ENCODE measurements around the gene PPP2R1B. TPM values are rescaled to one million over a fixed set of nuclear protein-coding genes. Genes with fewer than 3 reads are reported as not detected.
"Not testable (repeated sequence)": the region's sequence is repeated elsewhere in the genome, so short reads cannot be mapped to it uniquely, and the experiment has no call there.

PPP2R1B gene
- total RNA-seq, 2 experiments from 2014 or later, result 60.7 to 61.5 TPM

DNA sequence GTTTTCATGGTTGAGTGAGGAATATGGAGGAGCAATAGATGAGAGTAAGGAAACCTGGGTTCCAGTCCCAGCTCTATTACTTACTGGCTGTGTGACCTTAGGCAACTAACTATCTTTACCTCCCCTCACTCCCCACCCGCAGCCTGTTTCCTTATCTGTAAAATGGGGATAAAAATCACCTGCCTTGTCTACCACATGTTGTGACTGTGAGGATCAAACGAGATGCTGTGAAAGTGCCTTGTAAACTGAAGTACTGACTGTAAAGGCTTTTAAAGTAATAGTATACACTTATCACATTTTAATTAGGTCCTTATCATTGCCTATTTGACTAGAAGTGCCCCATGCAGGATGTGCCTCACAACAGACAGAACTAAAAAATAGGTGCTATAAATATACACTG, 18.9 kb upstream of the PPP2R1B start:
- CTCF ChIA-PET, result no interaction called here
- POLR2A ChIA-PET, result no interaction called here

DNA sequence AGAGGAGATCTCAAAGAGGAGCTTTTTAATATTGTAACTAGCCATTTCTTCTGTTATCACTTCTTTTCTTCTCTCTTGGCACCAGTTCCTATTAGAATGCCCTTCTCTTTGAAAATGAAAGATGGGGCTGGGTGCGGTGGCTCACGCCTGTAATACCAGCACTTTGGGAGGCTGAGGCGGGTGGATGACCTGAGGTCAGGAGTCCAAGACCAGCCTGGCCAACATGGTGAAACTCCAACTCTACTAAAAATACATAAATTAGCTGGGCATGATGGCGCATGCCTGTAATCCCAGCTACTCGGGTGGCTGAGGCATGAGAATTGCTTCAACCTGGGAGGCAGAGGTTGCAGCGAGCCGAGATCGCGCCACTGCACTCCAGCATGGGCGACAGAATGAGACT, 18.1 kb upstream of the PPP2R1B start:
- POLR2A ChIA-PET, result not testable (repeated sequence)
- CTCF ChIA-PET, result interaction anchor here (0.7 kb wide), 1 partner anchor 34 kb away, joined by 4 read pairs; no protein-coding TSS in a partner anchor

DNA sequence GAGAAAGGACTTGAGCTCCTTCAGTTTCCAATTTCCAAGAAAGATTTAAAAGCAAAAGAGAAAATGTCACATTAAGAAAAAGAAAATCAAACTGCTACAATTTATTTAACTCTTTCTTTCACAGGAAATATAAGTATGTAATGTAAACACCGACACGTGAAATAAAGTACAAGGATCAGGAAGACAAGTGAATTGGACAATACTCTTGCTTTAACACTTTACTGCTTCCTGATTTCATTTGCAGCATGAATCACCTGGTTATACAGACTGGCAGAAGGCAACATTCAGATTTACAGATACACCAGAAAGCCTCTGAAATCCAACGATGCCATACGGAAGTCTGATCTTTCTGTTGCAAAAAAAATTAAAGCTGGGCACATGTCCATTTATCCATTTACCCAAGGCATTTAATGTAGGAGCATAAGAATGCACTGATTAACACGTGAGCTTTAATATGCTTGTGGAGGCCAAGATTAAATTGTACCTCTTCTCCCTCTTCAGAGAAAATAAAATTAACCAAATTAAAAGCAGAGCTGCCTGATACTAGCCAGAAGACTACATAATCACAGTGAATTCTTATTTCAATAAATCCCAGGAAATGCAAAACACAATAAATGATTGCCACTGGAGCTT, 16.0 kb upstream of the PPP2R1B start:
- ChIA-PET POLR2A (no interaction called here), CTCF (no interaction called here)

GRCh38 chr11:111779118-111779517, 12.9 kb upstream of the PPP2R1B start:
- POLR2A ChIA-PET, result interaction anchor here (0.7 kb wide), 1 partner anchor 303 kb away, joined by 5 read pairs; no protein-coding TSS in a partner anchor
- CTCF ChIA-PET, result interaction anchor here (1.4 kb wide), 1 partner anchor 175 kb away, joined by 5 read pairs; no protein-coding TSS in a partner anchor

GRCh38 chr11:111778047-111778558, 11.9 kb upstream of the PPP2R1B start:
- ChIA-PET CTCF (interaction anchor here (1.1 to 2.3 kb wide), 7 partner anchors 8 to 191 kb away, joined by 3 to 11 read pairs (median 8); partner anchors contain the start of gene PPP2R1B), POLR2A (no interaction called here)

DNA sequence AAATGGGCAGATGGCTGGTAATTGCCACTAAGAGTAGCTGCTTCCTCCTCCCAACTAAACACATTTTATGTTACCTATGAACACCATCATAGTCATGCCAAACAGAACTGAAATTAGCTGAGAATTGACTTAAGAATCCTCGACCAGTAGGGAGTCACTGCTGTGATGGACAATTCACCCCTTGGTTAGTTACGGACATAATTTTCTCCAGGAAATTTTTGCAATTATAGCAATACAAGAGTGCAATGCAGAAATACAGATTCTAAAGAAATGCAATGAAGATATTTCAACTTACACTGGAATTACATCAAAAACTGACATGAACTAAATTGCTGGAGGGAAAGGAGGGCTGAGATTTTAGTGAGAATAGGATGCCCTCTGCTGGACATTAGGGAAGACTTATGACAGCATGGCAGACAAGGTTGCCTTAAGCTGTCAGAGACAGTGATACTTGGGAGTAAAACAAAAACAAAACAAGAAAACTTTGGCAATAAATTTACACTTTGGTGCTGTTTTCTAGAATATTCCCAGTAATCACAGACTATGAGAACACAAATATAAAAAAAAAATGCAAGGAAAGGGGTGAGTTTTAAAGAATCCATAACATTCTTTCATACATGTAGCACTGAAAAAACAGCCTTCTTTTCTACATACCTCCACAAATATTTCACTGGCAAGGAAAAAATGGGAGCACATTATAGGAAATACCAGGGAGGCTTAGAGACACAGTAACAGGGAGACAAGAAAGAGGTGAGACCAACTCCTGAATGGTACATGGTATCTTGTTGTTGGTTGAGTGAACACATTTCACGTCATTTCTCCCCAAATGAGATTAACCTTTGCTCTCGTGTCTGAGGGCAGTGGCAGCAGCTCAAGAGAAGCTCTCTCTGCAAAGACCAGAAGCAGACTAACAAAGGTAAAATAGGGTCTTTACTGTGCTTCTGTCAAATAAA, 11.2 kb upstream of the PPP2R1B start:
- ChIA-PET CTCF (interaction anchor here (0.8 to 2.3 kb wide), 15 partner anchors 9 to 214 kb away, joined by 3 to 11 read pairs (median 4); partner anchors contain the start of gene PPP2R1B), POLR2A (no interaction called here)

DNA sequence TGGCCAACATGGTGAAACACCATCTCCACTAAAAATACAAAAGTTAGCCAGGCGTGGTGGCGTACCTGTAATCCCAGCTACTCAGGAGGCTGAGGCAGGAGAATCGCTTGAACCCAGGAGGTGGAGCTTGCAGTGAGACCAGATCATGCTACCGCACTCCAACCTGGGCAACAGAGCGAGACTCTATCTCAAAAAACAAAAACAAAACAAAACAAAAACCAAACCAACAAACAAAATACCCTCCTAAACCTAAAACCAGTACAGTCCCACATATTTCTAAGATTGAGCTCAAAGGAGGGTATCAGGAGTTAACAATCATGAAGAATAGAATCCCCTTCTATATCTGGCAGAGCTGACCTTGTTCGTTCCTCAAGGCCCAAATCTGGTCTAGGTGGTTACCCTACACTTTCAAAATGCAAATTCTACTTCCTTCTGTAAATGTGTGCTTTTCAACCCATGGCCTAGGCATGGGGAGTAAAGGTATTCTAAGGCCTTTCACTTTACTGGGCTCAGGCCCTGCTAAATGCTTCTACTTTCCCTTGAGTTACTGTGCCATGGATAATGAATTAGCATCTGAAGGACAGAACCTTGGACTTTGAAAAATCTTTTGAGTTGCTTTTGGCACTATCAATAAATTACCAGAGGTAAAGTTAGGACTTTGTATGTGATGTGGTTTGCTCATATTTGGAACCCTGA, 10.4 kb upstream of the PPP2R1B start:
- POLR2A ChIA-PET, result no interaction called here

GRCh38 chr11:111774955-111775710, 8.9 kb upstream of the PPP2R1B start:
- CTCF ChIA-PET, result interaction anchor here (1.0 to 1.1 kb wide), 2 partner anchors 10 to 188 kb away, joined by 3 read pairs; no protein-coding TSS in a partner anchor
- POLR2A ChIA-PET, result no interaction called here

More for the DNA sequence above, 10.4 kb upstream of the PPP2R1B start:
- CTCF ChIA-PET, result interaction anchor here (0.9 to 2.3 kb wide), 15 partner anchors 10 to 213 kb away, joined by 3 to 11 read pairs (median 4); partner anchors contain the start of gene PPP2R1B

- ChIA-PET POLR2A (no interaction called here), CTCF (no interaction called here)
These were observed 6.3 kb upstream of the PPP2R1B start for GRCh38 chr11:111772535-111772934.

GRCh38 chr11:111771205-111771604, 5.0 kb upstream of the PPP2R1B start:
- POLR2A ChIA-PET, CTCF ChIA-PET: not testable (repeated sequence)

DNA sequence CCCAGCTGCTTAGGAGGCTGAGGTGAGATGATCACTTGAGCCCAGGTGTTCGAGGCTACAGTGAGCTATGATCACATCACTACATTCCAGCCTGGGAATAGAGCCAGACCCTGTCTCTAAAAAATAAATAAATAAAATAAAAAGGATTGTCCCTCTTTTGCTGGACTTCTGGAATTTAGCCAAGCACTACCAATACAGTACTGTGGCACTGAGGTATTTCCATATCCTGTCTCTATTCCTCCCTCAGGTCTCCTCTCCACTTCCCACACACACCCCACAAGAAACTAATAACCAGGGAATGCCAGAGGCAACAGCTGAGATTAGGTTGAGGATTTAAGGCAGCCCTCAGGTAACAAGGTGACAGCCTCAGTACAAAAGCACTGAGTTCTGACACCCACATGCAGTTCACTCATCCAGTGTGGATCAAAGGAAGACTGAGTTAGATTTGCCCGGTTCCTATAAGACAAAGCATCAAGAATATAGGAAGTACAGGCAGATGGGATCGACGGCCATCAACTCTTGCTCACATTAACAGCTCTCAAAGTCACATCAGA, 4.5 kb upstream of the PPP2R1B start:
- POLR2A ChIA-PET, result no interaction called here
- CTCF ChIA-PET, result no interaction called here

GRCh38 chr11:111766834-111767142, 599 bp upstream of the PPP2R1B start:
- ChIA-PET POLR2A (interaction anchor here (1.7 kb wide), 1 partner anchor 164 kb away, joined by 8 read pairs; the partner anchor contains the start of gene SIK2), CTCF (interaction anchor here (0.6 to 2.1 kb wide), 3 partner anchors 10 to 198 kb away, joined by 3 to 11 read pairs (median 3); no protein-coding TSS in a partner anchor)

- ChIA-PET CTCF (interaction anchor here (0.7 to 1.5 kb wide), 3 partner anchors 10 to 162 kb away, joined by 3 to 6 read pairs (median 3); no protein-coding TSS in a partner anchor), POLR2A (interaction anchor here (1.7 kb wide), 1 partner anchor 163 kb away, joined by 8 read pairs; the partner anchor contains the start of gene SIK2)
These were observed 737 bp downstream of the PPP2R1B start for GRCh38 chr11:111765320-111765983.

DNA sequence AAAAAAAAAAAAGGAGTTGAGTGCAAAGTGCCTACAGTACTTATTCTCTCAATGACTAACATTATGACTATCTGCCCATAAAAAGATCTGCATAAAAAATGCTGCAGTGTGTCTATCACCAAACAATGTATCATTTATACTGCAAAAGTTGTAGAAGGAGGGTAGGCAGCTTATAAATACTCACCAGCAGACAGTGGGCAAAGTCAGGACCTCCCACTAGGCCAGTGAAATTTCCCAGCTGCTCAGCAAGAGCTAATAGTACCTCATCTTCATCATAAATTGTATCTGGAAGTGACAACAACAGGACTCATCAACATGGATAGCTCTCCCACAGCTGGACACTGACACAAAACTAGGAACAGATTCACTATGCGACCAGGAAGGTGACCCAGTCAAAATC, 1.6 kb downstream of the PPP2R1B start:
- CTCF ChIA-PET, result interaction anchor here (0.7 to 2.3 kb wide), 4 partner anchors 11 to 162 kb away, joined by 3 to 8 read pairs (median 4); no protein-coding TSS in a partner anchor
- POLR2A ChIA-PET, result no interaction called here

DNA sequence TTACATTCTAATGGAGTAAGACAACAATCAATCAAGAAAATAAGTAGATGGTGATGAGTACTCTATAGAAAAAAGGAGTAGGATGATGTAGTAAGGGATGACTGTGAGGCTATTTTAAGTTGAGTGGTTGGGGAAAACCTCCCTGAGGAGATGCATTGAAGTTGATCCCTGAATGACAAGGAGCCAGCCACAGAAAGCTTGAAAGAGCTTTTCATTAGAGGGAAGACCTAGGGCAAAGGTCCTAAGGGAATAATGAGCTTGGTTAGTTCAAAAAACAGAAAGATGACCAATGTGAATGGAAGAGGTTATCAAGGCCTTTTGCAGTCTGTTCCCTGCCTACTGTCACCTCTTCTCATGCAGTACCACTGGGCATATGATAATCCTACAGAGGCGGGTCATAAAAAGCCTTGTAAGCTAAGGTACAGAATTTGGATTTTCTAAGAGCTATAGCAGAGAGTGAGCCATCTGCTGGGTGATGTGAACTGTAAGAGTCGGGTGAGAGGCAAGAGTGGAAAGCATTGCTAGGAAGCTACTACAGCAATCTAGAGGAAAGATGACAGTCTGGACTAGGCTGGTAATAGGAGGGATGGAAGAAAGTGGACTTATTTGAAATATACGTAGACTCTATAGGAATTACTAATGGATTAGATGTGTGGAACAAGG, 3.1 kb downstream of the PPP2R1B start:
- CTCF ChIA-PET, result interaction anchor here (0.7 to 2.3 kb wide), 4 partner anchors 10 to 177 kb away, joined by 3 to 8 read pairs (median 4); no protein-coding TSS in a partner anchor
- POLR2A ChIA-PET, result interaction anchor here (0.7 kb wide), 1 partner anchor 194 kb away, joined by 5 read pairs; no protein-coding TSS in a partner anchor

- POLR2A ChIA-PET, result interaction anchor here (0.7 kb wide), 1 partner anchor 193 kb away, joined by 5 read pairs; no protein-coding TSS in a partner anchor
- CTCF ChIA-PET, result interaction anchor here (0.7 to 2.3 kb wide), 5 partner anchors 10 to 176 kb away, joined by 3 to 8 read pairs (median 3); no protein-coding TSS in a partner anchor
These were observed 3.7 kb downstream of the PPP2R1B start for GRCh38 chr11:111762526-111762925.

GRCh38 chr11:111761036-111761435, 5.2 kb downstream of the PPP2R1B start:
- POLR2A ChIA-PET, result interaction anchor here (1.0 kb wide), 1 partner anchor 158 kb away, joined by 4 read pairs; the partner anchor contains the start of gene SIK2
- CTCF ChIA-PET, result interaction anchor here (0.7 to 1.0 kb wide), 2 partner anchors 56 to 87 kb away, joined by 3 to 4 read pairs; no protein-coding TSS in a partner anchor

Measured in activated CD8-positive, alpha-beta memory T cell treated with anti-CD3 and anti-CD28 coated beads for 36 hours (primary cell).